Caco-2 (cell line): ENCODE data around the gene ATP6V1E1. TPM values are rescaled to one million over a fixed set of nuclear protein-coding genes. Genes with fewer than 3 reads are reported as not detected.

Experiments
- BruUV-seq: library from RNA; stranded (reverse); fragments of 400-500 nt; replicated peaks from 2 replicates; lab custom pipeline; 2021; lab: Mats Ljungman, UMichigan
- CTCF ChIA-PET: fragments of 300-600 bp; sonication (Branson Sonifier 250); formaldehyde crosslinking; loops from one replicate; lab custom pipeline; 2022; ENCODE audit warnings: antibody characterized with exemption; lab: Charles Lee
- POLR2A ChIA-PET: fragments of 300-600 bp; sonication (Branson Sonifier 250); formaldehyde crosslinking; loops from one replicate; lab custom pipeline; 2022; ENCODE audit warnings: antibody characterized with exemption; lab: Charles Lee
- DNase-seq, 2 experiments: peaks; one replicate each; pipeline versions ENCODE4 v3.0.0 to v3.0.0-alpha.2; 2020 to 2022
- H3K27me3 ChIP-seq: replicated peaks from 2 replicates; pipeline ENCODE4 v1.6.0; 2011; ENCODE audit warnings: low read length; ENCODE audit not compliant: control insufficient read depth, insufficient read depth
- H3K36me3 ChIP-seq: 2 replicates; pipeline ENCODE4 v1.5.1; 2011; ENCODE audit warnings: low read length; ENCODE audit not compliant: control insufficient read depth, insufficient read depth
- H3K4me1 ChIP-seq: fragments of 250-450 bp; sonication (Bioruptor Pico); 2 replicates; pipeline ENCODE4 v1.5.1; 2020; ENCODE audit warnings: mild to moderate bottlenecking
- H3K4me3 ChIP-seq: 2 replicates; pipeline ENCODE4 v1.5.1; 2011; ENCODE audit warnings: low read depth, mild to moderate bottlenecking, control low read depth, low read length
- H3K9me3 ChIP-seq: fragments of 250-450 bp; sonication (Bioruptor Pico); 2 replicates; pipeline ENCODE4 v1.5.1; 2020; ENCODE audit warnings: mild to moderate bottlenecking, moderate library complexity
- H3K27ac Mint-ChIP-seq: one replicate; pipeline ENCODE4 v1.8.0; 2022; ENCODE audit warnings: mixed read lengths; ENCODE audit not compliant: unreplicated experiment
- H3K27me3 Mint-ChIP-seq: one replicate; pipeline ENCODE4 v1.8.0; 2022; ENCODE audit warnings: mixed read lengths; ENCODE audit not compliant: insufficient read depth, unreplicated experiment
- H3K36me3 Mint-ChIP-seq: one replicate; pipeline ENCODE4 v1.8.0; 2022; ENCODE audit warnings: mild to moderate bottlenecking, mixed read lengths; ENCODE audit not compliant: insufficient read depth, unreplicated experiment
- H3K4me1 Mint-ChIP-seq: one replicate; pipeline ENCODE4 v1.8.0; 2022; ENCODE audit warnings: low read depth, mixed read lengths; ENCODE audit not compliant: unreplicated experiment
- H3K4me3 Mint-ChIP-seq: one replicate; pipeline ENCODE4 v1.8.0; 2022; ENCODE audit warnings: mild to moderate bottlenecking, moderate library complexity, mixed read lengths; ENCODE audit not compliant: unreplicated experiment
- H3K9me3 Mint-ChIP-seq: one replicate; pipeline ENCODE4 v1.8.0; 2022; ENCODE audit warnings: mixed read lengths; ENCODE audit not compliant: unreplicated experiment
- CTCF ChIP-seq, 2 experiments: fragments of 200-600 bp in 1 of 2; IDR thresholded peaks; 1 replicate in 1 of 2; 2 replicates in 1 of 2; pipeline versions ENCODE4 v1.5.1 to v1.8.0; 2011 to 2022; ENCODE audit warnings: antibody characterized with exemption in 1 of 2, control low read depth in 1 of 2, inconsistent platforms in 1 of 2, low read depth in 1 of 2, low read length in 1 of 2, mild to moderate bottlenecking in 1 of 2, moderate library complexity in 1 of 2; ENCODE audit not compliant: insufficient read depth in 1 of 2, severe bottlenecking in 1 of 2, unreplicated experiment in 1 of 2
- intact Hi-C: fragments of 100-400 bp; cut with micrococcal nuclease; formaldehyde crosslinking; loops from one replicate; pipeline ENCODE4 v1.10.0; 2022; ENCODE audit not compliant: unreplicated experiment
- total RNA-seq: library from RNA; stranded (reverse); gene quantifications from 2 replicates; pipeline ENCODE4 v1.2.3, GENCODE V29; 2022

ATP6V1E1 gene
- total RNA-seq, 1 experiment from 2014 or later = 147 TPM

DNA sequence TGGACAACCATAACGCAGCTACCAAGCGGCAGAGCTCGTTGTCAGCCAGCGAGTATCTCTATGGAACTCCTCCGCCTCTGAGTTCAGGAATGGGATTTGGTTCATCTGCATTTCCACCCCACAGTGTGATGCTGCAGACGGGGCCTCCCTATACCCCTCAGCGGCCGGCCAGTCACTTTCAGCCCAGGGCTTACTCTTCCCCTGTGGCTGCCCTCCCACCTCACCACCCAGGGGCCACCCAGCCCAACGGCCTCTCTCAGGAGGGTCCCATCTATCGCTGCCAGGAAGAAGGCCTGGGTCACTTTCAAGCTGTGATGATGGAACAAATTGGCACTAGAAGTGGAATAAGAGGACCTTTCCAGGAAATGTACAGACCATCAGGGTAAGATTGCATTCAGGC lies 79.4 kb downstream of the ATP6V1E1 start:
- Mint-ChIP-seq H3K36me3 (no peaks in the 10 kb centered on the region), H3K4me3 (no peak overlapping the region), H3K27me3 (no peaks in the 10 kb centered on the region), H3K9me3 (no peaks in the 10 kb centered on the region), H3K4me1 (no peaks in the 10 kb centered on the region), H3K27ac (no peak overlapping the region)
- ChIA-PET CTCF (no interaction called here), POLR2A (no interaction called here)
- BruUV-seq = no TSS peak
- Histone ChIP-seq H3K36me3 (no peaks in the 10 kb centered on the region), H3K9me3 (no peaks in the 10 kb centered on the region), H3K4me1 (no peaks in the 10 kb centered on the region), H3K27me3 (no peaks in the 10 kb centered on the region), H3K4me3 (no peak overlapping the region)
- intact Hi-C loops = no loop called here
- no peak for TF ChIP-seq CTCF (IDR thresholded peaks at IDR 0.05; ENCODE audit: insufficient read depth in 1 of 2, low read depth in 1 of 2, low read length in 1 of 2, severe bottlenecking in 1 of 2, unreplicated experiment in 1 of 2)
- DNase-seq = no peak

DNA sequence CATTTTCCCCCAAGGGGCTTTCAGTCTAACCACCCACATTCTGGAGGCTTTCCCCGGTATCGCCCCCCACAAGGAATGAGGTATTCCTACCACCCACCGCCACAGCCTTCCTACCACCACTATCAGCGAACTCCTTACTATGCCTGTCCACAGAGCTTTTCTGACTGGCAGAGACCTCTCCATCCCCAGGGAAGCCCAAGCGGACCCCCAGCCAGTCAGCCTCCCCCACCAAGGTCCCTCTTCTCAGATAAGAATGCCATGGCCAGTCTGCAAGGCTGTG lies 79.9 kb downstream of the ATP6V1E1 start:
- Histone ChIP-seq H3K4me1 (no peaks in the 10 kb centered on the region), H3K27me3 (no peaks in the 10 kb centered on the region), H3K36me3 (no peaks in the 10 kb centered on the region), H3K9me3 (no peaks in the 10 kb centered on the region), H3K4me3 (no peak overlapping the region)
- CTCF ChIA-PET = no interaction called here
- no peaks in the 10 kb centered on the region for H3K9me3 Mint-ChIP-seq
- BruUV-seq = no TSS peak
- H3K4me3 Mint-ChIP-seq = no peak overlapping the region
- H3K27ac Mint-ChIP-seq = no peak overlapping the region
- POLR2A ChIA-PET = no interaction called here
- no peaks in the 10 kb centered on the region for H3K27me3 Mint-ChIP-seq
- TF ChIP-seq CTCF (IDR thresholded peaks at IDR 0.05; ENCODE audit: insufficient read depth in 1 of 2, low read depth in 1 of 2, low read length in 1 of 2, severe bottlenecking in 1 of 2, unreplicated experiment in 1 of 2) = no peak
- no peak for DNase-seq
- intact Hi-C loops = no loop called here
- no peaks in the 10 kb centered on the region for H3K4me1 Mint-ChIP-seq
- H3K36me3 Mint-ChIP-seq = no peaks in the 10 kb centered on the region

GRCh38 chr22:17548010-17548755 lies 80.4 kb downstream of the ATP6V1E1 start:
- no peaks in the 10 kb centered on the region for H3K4me1 Mint-ChIP-seq
- H3K4me1 ChIP-seq = no peaks in the 10 kb centered on the region
- no peak for DNase-seq
- H3K36me3 ChIP-seq = no peaks in the 10 kb centered on the region
- H3K9me3 ChIP-seq = no peaks in the 10 kb centered on the region
- BruUV-seq = no TSS peak
- intact Hi-C loops = no loop called here
- POLR2A ChIA-PET = no interaction called here
- no peaks in the 10 kb centered on the region for H3K36me3 Mint-ChIP-seq
- no peaks in the 10 kb centered on the region for H3K27me3 ChIP-seq
- no peaks in the 10 kb centered on the region for H3K27me3 Mint-ChIP-seq
- H3K27ac Mint-ChIP-seq = no peak overlapping the region
- no peaks in the 10 kb centered on the region for H3K9me3 Mint-ChIP-seq
- CTCF ChIA-PET = interaction anchor here (1.1 kb wide), 1 partner anchor 10 kb away, joined by 4 read pairs; no protein-coding TSS in a partner anchor
- H3K4me3 ChIP-seq = no peak overlapping the region
- TF ChIP-seq CTCF (IDR thresholded peaks at IDR 0.05; ENCODE audit: insufficient read depth in 1 of 2, low read depth in 1 of 2, low read length in 1 of 2, severe bottlenecking in 1 of 2, unreplicated experiment in 1 of 2) = no peak
- no peak overlapping the region for H3K4me3 Mint-ChIP-seq
